MM.1S (cell line): ENCODE results near the gene TRIB2.

ENCODE experiments used
- DNase-seq: peaks from one replicate; pipeline ENCODE4 v3.0.0-alpha.2; 2015
- H2AFZ ChIP-seq: fragments of 300-600 bp; sonication (generic); 2 replicates; pipeline ENCODE4 v1.6.0; 2016; ENCODE audit warnings: antibody characterized with exemption, low read length
- H3F3A ChIP-seq: fragments of 300-600 bp; sonication (generic); 2 replicates; pipeline ENCODE4 v1.6.1; 2016; ENCODE audit warnings: mild to moderate bottlenecking, antibody characterized with exemption, low read length, moderate library complexity, mixed read lengths; ENCODE audit not compliant: insufficient read depth
- H3K27ac ChIP-seq: fragments of 300-600 bp; sonication (generic); 2 replicates; pipeline ENCODE4 v1.5.1; 2016; ENCODE audit warnings: mild to moderate bottlenecking, low read length
- H3K27me3 ChIP-seq: fragments of 300-600 bp; sonication (generic); replicated peaks from 2 replicates; pipeline ENCODE4 v1.6.0; 2016; ENCODE audit warnings: low read length; ENCODE audit not compliant: insufficient read depth
- H3K36me3 ChIP-seq: fragments of 300-600 bp; sonication (generic); replicated peaks from 2 replicates; pipeline ENCODE4 v1.6.1; 2016; ENCODE audit warnings: mild to moderate bottlenecking, low read length, mixed read lengths; ENCODE audit not compliant: insufficient read depth
- H3K4me1 ChIP-seq: fragments of 300-600 bp; sonication (generic); 2 replicates; pipeline ENCODE4 v1.6.1; 2016; ENCODE audit warnings: low read length, mixed read lengths
- H3K4me2 ChIP-seq: fragments of 300-600 bp; sonication (generic); 2 replicates; pipeline ENCODE4 v1.6.0; 2016; ENCODE audit warnings: low read depth, low read length
- H3K4me3 ChIP-seq: fragments of 300-600 bp; sonication (generic); 2 replicates; pipeline ENCODE4 v1.5.1; 2016; ENCODE audit warnings: low read length, mixed read lengths
- H3K79me2 ChIP-seq: fragments of 300-600 bp; sonication (generic); 2 replicates; pipeline ENCODE4 v1.6.1; 2016; ENCODE audit warnings: mixed run types, low read length, mixed read lengths
- H3K9ac ChIP-seq: fragments of 300-600 bp; sonication (generic); 2 replicates; pipeline ENCODE4 v1.6.1; 2016; ENCODE audit warnings: low read length, mixed read lengths
- H3K9me2 ChIP-seq: fragments of 300-600 bp; sonication (generic); replicated peaks from 2 replicates; pipeline ENCODE4 v1.6.1; 2016; ENCODE audit warnings: mild to moderate bottlenecking, low read length, mixed read lengths; ENCODE audit not compliant: insufficient read depth
- H3K9me3 ChIP-seq: fragments of 300-600 bp; sonication (generic); replicated peaks from 2 replicates; pipeline ENCODE4 v1.6.1; 2016; ENCODE audit warnings: mild to moderate bottlenecking, low read length, mixed read lengths; ENCODE audit not compliant: insufficient read depth
- H4K20me1 ChIP-seq: fragments of 300-600 bp; sonication (generic); 2 replicates; pipeline ENCODE4 v1.6.1; 2016; ENCODE audit warnings: mild to moderate bottlenecking, low read length, moderate library complexity, mixed read lengths; ENCODE audit not compliant: insufficient read depth
- CTCF ChIP-seq: fragments of 300-600 bp; sonication (generic); IDR thresholded peaks from 2 replicates; pipeline ENCODE4 v1.5.1; 2016; ENCODE audit warnings: antibody characterized with exemption, low read length, mixed read lengths
- EZH2 ChIP-seq: fragments of 300-600 bp; sonication (generic); optimal IDR thresholded peaks from 2 replicates; pipeline ENCODE3; 2017; ENCODE audit warnings: low read depth, mild to moderate bottlenecking, antibody characterized with exemption, low read length, mixed read lengths
- EZH2phosphoT487 ChIP-seq: fragments of 300-600 bp; sonication (generic); IDR thresholded peaks from 2 replicates; pipeline ENCODE4 v1.6.1; 2018; ENCODE audit warnings: antibody characterized with exemption, low read length

The TRIB2 gene

GRCh38 chr2:12731701-12732280 is 15.1 kb downstream of the TRIB2 start:
- TF ChIP-seq EZH2phosphoT487 (no peak), EZH2 (no peak), CTCF (no peak)
- Histone ChIP-seq H2AFZ (no peak overlapping the region), H3K4me1 (peaks cover 17% of the 10 kb centered on the region), H3K27ac (no peak overlapping the region), H3K9me3 (no peaks in the 10 kb centered on the region), H3K4me3 (no peak overlapping the region), H3K36me3 (no peaks in the 10 kb centered on the region), H3K9ac (no peak overlapping the region), H3K27me3 (no peaks in the 10 kb centered on the region), H3F3A (peaks cover 19% of the 10 kb centered on the region), H4K20me1 (no peaks in the 10 kb centered on the region), H3K4me2 (no peak overlapping the region), H3K9me2 (no peaks in the 10 kb centered on the region), H3K79me2 (no peaks in the 10 kb centered on the region)
- no peak for DNase-seq

- H3F3A ChIP-seq, result peaks cover 15% of the 10 kb centered on the region
- no peaks in the 10 kb centered on the region for H3K79me2 ChIP-seq
- no peak overlapping the region for H3K27ac ChIP-seq
- no peaks in the 10 kb centered on the region for H4K20me1 ChIP-seq
- no peaks in the 10 kb centered on the region for H3K27me3 ChIP-seq
- no peaks in the 10 kb centered on the region for H3K36me3 ChIP-seq
- no peak overlapping the region for H3K9ac ChIP-seq
- no peaks in the 10 kb centered on the region for H3K9me3 ChIP-seq
- no peaks in the 10 kb centered on the region for H3K9me2 ChIP-seq
- TF ChIP-seq EZH2, result no peak
- no peak for TF ChIP-seq CTCF
- no peak for TF ChIP-seq EZH2phosphoT487
- no peak overlapping the region for H3K4me3 ChIP-seq
- peaks cover 12% of the 10 kb centered on the region for H3K4me1 ChIP-seq
- no peak overlapping the region for H2AFZ ChIP-seq
- no peak for DNase-seq
- H3K4me2 ChIP-seq, result no peak overlapping the region
These were observed 15.9 kb downstream of the TRIB2 start for GRCh38 chr2:12732651-12733050.

GRCh38 chr2:12733846-12734245 is 17.1 kb downstream of the TRIB2 start:
- TF ChIP-seq EZH2phosphoT487 (no peak), CTCF (no peak), EZH2 (no peak)
- H4K20me1 ChIP-seq, result no peaks in the 10 kb centered on the region

More at GRCh38 chr2:12733846-12734245, 17.1 kb downstream of the TRIB2 start:
- peaks cover 5% of the 10 kb centered on the region; the same call in 1 of the 2 replicates for H3F3A ChIP-seq
- no peaks in the 10 kb centered on the region for H3K9me2 ChIP-seq
- H3K4me2 ChIP-seq, result no peak overlapping the region
- H3K79me2 ChIP-seq, result no peaks in the 10 kb centered on the region
- no peaks in the 10 kb centered on the region for H3K27me3 ChIP-seq
- H3K4me1 ChIP-seq, result peaks cover 5% of the 10 kb centered on the region
- no peaks in the 10 kb centered on the region for H3K36me3 ChIP-seq
- H2AFZ ChIP-seq, result no peak overlapping the region
- H3K27ac ChIP-seq, result no peak overlapping the region
- no peaks in the 10 kb centered on the region for H3K9me3 ChIP-seq
- H3K9ac ChIP-seq, result no peak overlapping the region
- no peak overlapping the region for H3K4me3 ChIP-seq
- no peak for DNase-seq
